SK-N-SH (cell line): Measurements from ENCODE around the gene SCRN2. TPM values are rescaled to one million over a fixed set of nuclear protein-coding genes. Genes with fewer than 3 reads are reported as not detected.

Source experiments
- CTCF ChIA-PET: fragments of 300-600, 350-600 bp; formaldehyde crosslinking; extraction: SDS; loops from one replicate; lab custom pipeline; 2021; lab: Yijun Ruan, JAX
- POLR2A ChIA-PET: fragments of 350-600 bp; sonication (Branson Sonifier 250); formaldehyde crosslinking; extraction: SDS; loops from one replicate; lab custom pipeline; 2020; ENCODE audit warnings: antibody characterized with exemption, inconsistent platforms; lab: Yijun Ruan, JAX
- DNase-seq: peaks from one replicate; pipeline ENCODE4 v3.0.0; 2012
- H2AFZ ChIP-seq: fragments of 200-600 bp; sonication (generic); 2 replicates; pipeline ENCODE4 v1.8.1; 2016; ENCODE audit warnings: antibody characterized with exemption, mild to moderate bottlenecking, low read depth
- H3F3A ChIP-seq: fragments of 200-600 bp; sonication (generic); replicated peaks from 2 replicates; pipeline ENCODE3; 2016; ENCODE audit warnings: antibody characterized with exemption, mild to moderate bottlenecking; ENCODE audit not compliant: insufficient read depth
- H3K27ac ChIP-seq, 2 experiments: fragments of 200-500 bp in 1 of 2; fragments of 200-600 bp in 1 of 2; sonication (Bioruptor generic) in 1 of 2; sonication (generic), shearing (Covaris generic) in 1 of 2; 2 replicates each; pipeline versions ENCODE4 v1.5.1 to v1.6.1; 2014 to 2016; ENCODE audit warnings: low read depth in 2 of 2, inconsistent platforms in 1 of 2, low read length in 1 of 2, mild to moderate bottlenecking in 1 of 2, mixed read lengths in 1 of 2
- H3K27me3 ChIP-seq: fragments of 200-600 bp; sonication (generic), shearing (Covaris generic); 2 replicates; pipeline ENCODE4 v1.6.1; 2016; ENCODE audit warnings: mixed run types; ENCODE audit not compliant: insufficient read depth
- H3K36me3 ChIP-seq, 2 experiments: fragments of 200-500 bp in 1 of 2; fragments of 200-600 bp in 1 of 2; sonication (Bioruptor generic) in 1 of 2; sonication (generic) in 1 of 2; replicated peaks in 1 of 2; 2 replicates each; pipeline versions ENCODE3 to v1.5.1; 2014 to 2016; ENCODE audit warnings: low read length in 1 of 2, mild to moderate bottlenecking in 1 of 2; ENCODE audit not compliant: insufficient read depth in 2 of 2, control insufficient read depth in 1 of 2
- H3K4me1 ChIP-seq, 2 experiments: fragments of 200-500 bp in 1 of 2; fragments of 200-600 bp in 1 of 2; sonication (Bioruptor generic) in 1 of 2; sonication (generic), shearing (Covaris generic) in 1 of 2; 2 replicates each; pipeline versions ENCODE4 v1.5.1 to v1.6.1; 2014 to 2016; ENCODE audit warnings: low read depth in 1 of 2, low read length in 1 of 2, mixed run types in 1 of 2; ENCODE audit not compliant: insufficient read depth in 2 of 2, control insufficient read depth in 1 of 2
- H3K4me2 ChIP-seq: fragments of 200-600 bp; sonication (generic), shearing (Covaris generic); 2 replicates; pipeline ENCODE4 v1.6.1; 2017; ENCODE audit warnings: mixed run types
- H3K4me3 ChIP-seq, 2 experiments: fragments of 200-500 bp in 1 of 2; fragments of 200-600 bp in 1 of 2; sonication (Bioruptor generic) in 1 of 2; sonication (generic), shearing (Covaris generic) in 1 of 2; 2 replicates each; pipeline versions ENCODE4 v1.5.1 to v1.8.1; 2014 to 2016; ENCODE audit warnings: low read depth in 2 of 2, inconsistent platforms in 1 of 2, low read length in 1 of 2, mild to moderate bottlenecking in 1 of 2, mixed read lengths in 1 of 2, moderate library complexity in 1 of 2
- H3K79me2 ChIP-seq: fragments of 200-600 bp; sonication (generic); 2 replicates; pipeline ENCODE4 v1.8.1; 2017; ENCODE audit warnings: mild to moderate bottlenecking; ENCODE audit not compliant: insufficient read depth
- H3K9ac ChIP-seq: fragments of 200-600 bp; sonication (generic); 2 replicates; pipeline ENCODE4 v1.6.1; 2017; ENCODE audit warnings: mixed run types
- H3K9me2 ChIP-seq: fragments of 200-600 bp; sonication (generic); 2 replicates; pipeline ENCODE4 v1.6.1; 2017; ENCODE audit warnings: mixed run types
- H3K9me3 ChIP-seq: fragments of 200-600 bp; sonication (generic); 2 replicates; pipeline ENCODE4 v1.6.1; 2017; ENCODE audit warnings: mixed run types, mild to moderate bottlenecking, moderate library complexity
- H4K20me1 ChIP-seq: fragments of 200-600 bp; sonication (generic); 2 replicates; pipeline ENCODE4 v1.6.1; 2017; ENCODE audit warnings: mild to moderate bottlenecking, mixed run types; ENCODE audit not compliant: insufficient read depth
- CHD2 ChIP-seq: fragments of 150-350 bp; IDR thresholded peaks from 2 replicates; pipeline ENCODE4 v1.6.1; 2018; ENCODE audit warnings: low read length; ENCODE audit not compliant: partially characterized antibody
- ELF1 ChIP-seq: IDR thresholded peaks from 2 replicates; pipeline ENCODE4 v1.4.0; 2012
- EP300 ChIP-seq, 2 experiments: IDR thresholded peaks; 2 replicates each; pipeline versions ENCODE4 v1.4.0 to v1.6.1; 2012; ENCODE audit warnings: borderline replicate concordance in 1 of 2, low read depth in 1 of 2, low read length in 1 of 2
- EZH2phosphoT487 ChIP-seq: fragments of 200-600 bp; sonication (generic); IDR thresholded peaks from 2 replicates; pipeline ENCODE4 v1.6.1; 2017; ENCODE audit warnings: low read depth, mixed run types, mild to moderate bottlenecking, antibody characterized with exemption, moderate library complexity, borderline replicate concordance
- FOSL2 ChIP-seq: IDR thresholded peaks from 2 replicates; pipeline ENCODE4 v1.4.0; 2012; ENCODE audit warnings: low read depth, mild to moderate bottlenecking, moderate library complexity, borderline replicate concordance
- FOXJ3 ChIP-seq: sonication (generic); formaldehyde crosslinking; IDR thresholded peaks from 2 replicates; pipeline ENCODE4 v1.5.1; 2020; ENCODE audit warnings: mild to moderate bottlenecking, missing genetic modification reagents
- GABPA ChIP-seq: IDR thresholded peaks from 2 replicates; pipeline ENCODE4 v1.4.0; 2012; ENCODE audit warnings: low read depth, mild to moderate bottlenecking
- GATA2 ChIP-seq: sonication (generic); formaldehyde crosslinking; IDR thresholded peaks from 2 replicates; pipeline ENCODE4 v1.5.0; 2020; ENCODE audit warnings: mild to moderate bottlenecking, missing genetic modification reagents
- JUND ChIP-seq: IDR thresholded peaks from 2 replicates; pipeline ENCODE4 v1.4.0; 2012
- MXI1 ChIP-seq: IDR thresholded peaks from 2 replicates; pipeline ENCODE4 v1.6.1; 2012; ENCODE audit warnings: mild to moderate bottlenecking, low read depth, low read length, improper control_type of control experiment
- NRF1 ChIP-seq: IDR thresholded peaks from 2 replicates; pipeline ENCODE4 v1.6.1; 2012; ENCODE audit warnings: low read depth, mild to moderate bottlenecking, low read length
- RAD21 ChIP-seq: IDR thresholded peaks from 2 replicates; pipeline ENCODE4 v1.6.1; 2012; ENCODE audit warnings: mild to moderate bottlenecking, low read length
- RXRA ChIP-seq: IDR thresholded peaks from 2 replicates; pipeline ENCODE4 v1.4.0; 2012; ENCODE audit warnings: low read depth, mild to moderate bottlenecking, borderline replicate concordance
- SMC3 ChIP-seq: IDR thresholded peaks from 2 replicates; pipeline ENCODE4 v1.6.1; 2012; ENCODE audit warnings: low read depth, low read length, improper control_type of control experiment
- YY1 ChIP-seq: IDR thresholded peaks from 2 replicates; pipeline ENCODE4 v1.4.0; 2012; ENCODE audit warnings: low read depth, mild to moderate bottlenecking
- WGBS: methylation state at CpG from one replicate; pipeline ENCODE4 v1.1.6; 2017; ENCODE audit warnings: low lambda C conversion rate; 5-methylcytosine and 5-hydroxymethylcytosine counted together
- polyA plus RNA-seq, 3 experiments: library from polyadenylated mRNA; depleted of rRNA; stranded (reverse); fragments of >200 nt; gene quantifications; 2 replicates each; pipeline ENCODE4 v1.2.3, GENCODE V29; 2012
- TF ChIP-seq, protein P1 (sequence below): IDR thresholded peaks from 2 replicates; pipeline ENCODE4 v1.6.1; 2012; ENCODE audit warnings: mild to moderate bottlenecking, low read depth, low read length, moderate library complexity
- TF ChIP-seq, protein P2 (sequence below): IDR thresholded peaks from 2 replicates; pipeline ENCODE4 v1.4.0; 2012; ENCODE audit warnings: low read depth, borderline replicate concordance
- TF ChIP-seq, protein P3 (sequence below): IDR thresholded peaks from 2 replicates; pipeline ENCODE4; 2012
- TF ChIP-seq, protein P4 (sequence below): fragments of 150-350 bp; IDR thresholded peaks from 2 replicates; pipeline ENCODE4 v1.6.1; 2016; ENCODE audit warnings: mild to moderate bottlenecking, low read depth, low read length

Gene SCRN2
- polyA plus RNA-seq, 1 of the 3 experiments (the other 2 are of a cell fraction): 139 TPM

DNA sequence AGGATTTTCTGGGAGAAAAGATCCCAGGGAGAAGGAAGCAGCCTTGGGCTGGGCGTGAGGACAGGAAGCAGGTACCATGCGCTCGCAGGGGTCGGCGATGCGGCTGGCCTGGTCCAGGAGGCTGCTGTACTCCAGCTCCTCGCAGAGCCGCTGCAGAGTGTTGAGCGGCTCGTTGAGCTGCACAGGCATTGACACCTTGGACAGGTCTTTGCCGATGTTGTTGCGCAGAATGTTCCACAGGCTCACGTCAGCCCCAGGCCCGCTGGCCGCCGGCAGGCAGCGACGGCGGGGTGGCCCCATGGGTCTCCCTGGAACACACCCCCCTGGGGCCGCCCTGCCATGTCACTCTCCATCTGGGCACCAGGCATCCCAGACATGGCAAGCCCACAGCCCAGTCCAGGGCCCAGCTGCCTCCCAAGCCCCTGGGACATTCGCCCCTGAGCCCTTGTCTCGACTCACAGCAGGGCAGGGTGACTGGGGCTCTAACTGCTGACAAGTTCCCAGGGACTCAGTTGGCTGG is 27.5 kb downstream of the SCRN2 start:
- no peaks in the 10 kb centered on the region for H3K4me1 ChIP-seq

DNA sequence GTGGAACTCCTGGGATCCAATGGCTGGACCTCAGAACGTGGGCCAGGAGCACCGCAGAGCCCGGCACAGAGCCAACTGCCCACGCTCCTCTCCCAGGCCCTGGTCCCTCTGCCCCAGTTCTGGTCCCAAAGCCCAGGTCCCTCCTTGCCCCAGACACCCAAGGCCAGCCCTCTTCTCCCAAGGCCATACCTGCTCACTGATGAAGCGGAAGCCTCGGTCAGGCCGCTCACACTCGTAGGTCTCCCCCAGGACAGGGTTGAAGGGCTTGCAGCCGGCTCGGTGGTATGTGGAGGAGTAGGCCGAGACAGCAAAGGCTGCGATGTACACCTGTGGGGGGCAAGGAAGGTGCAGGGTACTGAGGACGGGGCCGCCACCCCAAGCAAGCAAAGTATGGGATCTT is 28.0 kb downstream of the SCRN2 start:
- no peaks in the 10 kb centered on the region for H3K9me2 ChIP-seq
- no peak overlapping the region for H3K4me2 ChIP-seq
- TF ChIP-seq, protein P1, sequence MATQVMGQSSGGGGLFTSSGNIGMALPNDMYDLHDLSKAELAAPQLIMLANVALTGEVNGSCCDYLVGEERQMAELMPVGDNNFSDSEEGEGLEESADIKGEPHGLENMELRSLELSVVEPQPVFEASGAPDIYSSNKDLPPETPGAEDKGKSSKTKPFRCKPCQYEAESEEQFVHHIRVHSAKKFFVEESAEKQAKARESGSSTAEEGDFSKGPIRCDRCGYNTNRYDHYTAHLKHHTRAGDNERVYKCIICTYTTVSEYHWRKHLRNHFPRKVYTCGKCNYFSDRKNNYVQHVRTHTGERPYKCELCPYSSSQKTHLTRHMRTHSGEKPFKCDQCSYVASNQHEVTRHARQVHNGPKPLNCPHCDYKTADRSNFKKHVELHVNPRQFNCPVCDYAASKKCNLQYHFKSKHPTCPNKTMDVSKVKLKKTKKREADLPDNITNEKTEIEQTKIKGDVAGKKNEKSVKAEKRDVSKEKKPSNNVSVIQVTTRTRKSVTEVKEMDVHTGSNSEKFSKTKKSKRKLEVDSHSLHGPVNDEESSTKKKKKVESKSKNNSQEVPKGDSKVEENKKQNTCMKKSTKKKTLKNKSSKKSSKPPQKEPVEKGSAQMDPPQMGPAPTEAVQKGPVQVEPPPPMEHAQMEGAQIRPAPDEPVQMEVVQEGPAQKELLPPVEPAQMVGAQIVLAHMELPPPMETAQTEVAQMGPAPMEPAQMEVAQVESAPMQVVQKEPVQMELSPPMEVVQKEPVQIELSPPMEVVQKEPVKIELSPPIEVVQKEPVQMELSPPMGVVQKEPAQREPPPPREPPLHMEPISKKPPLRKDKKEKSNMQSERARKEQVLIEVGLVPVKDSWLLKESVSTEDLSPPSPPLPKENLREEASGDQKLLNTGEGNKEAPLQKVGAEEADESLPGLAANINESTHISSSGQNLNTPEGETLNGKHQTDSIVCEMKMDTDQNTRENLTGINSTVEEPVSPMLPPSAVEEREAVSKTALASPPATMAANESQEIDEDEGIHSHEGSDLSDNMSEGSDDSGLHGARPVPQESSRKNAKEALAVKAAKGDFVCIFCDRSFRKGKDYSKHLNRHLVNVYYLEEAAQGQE: no peak
- no peak for TF ChIP-seq FOSL2
- TF ChIP-seq YY1: no peak
- no peak for TF ChIP-seq RAD21
- TF ChIP-seq GABPA: no peak
- TF ChIP-seq SMC3: no peak
- no peak for TF ChIP-seq RXRA
- no peak for TF ChIP-seq EP300 (IDR thresholded peaks at IDR 0.05; ENCODE audit: borderline replicate concordance in 1 of 2, low read depth in 1 of 2, low read length in 1 of 2)
- TF ChIP-seq NRF1: no peak
- no peak for TF ChIP-seq ELF1
- TF ChIP-seq FOXJ3: no peak
- TF ChIP-seq, protein P2, sequence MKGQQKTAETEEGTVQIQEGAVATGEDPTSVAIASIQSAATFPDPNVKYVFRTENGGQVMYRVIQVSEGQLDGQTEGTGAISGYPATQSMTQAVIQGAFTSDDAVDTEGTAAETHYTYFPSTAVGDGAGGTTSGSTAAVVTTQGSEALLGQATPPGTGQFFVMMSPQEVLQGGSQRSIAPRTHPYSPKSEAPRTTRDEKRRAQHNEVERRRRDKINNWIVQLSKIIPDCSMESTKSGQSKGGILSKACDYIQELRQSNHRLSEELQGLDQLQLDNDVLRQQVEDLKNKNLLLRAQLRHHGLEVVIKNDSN: no peak
- TF ChIP-seq, protein P3, sequence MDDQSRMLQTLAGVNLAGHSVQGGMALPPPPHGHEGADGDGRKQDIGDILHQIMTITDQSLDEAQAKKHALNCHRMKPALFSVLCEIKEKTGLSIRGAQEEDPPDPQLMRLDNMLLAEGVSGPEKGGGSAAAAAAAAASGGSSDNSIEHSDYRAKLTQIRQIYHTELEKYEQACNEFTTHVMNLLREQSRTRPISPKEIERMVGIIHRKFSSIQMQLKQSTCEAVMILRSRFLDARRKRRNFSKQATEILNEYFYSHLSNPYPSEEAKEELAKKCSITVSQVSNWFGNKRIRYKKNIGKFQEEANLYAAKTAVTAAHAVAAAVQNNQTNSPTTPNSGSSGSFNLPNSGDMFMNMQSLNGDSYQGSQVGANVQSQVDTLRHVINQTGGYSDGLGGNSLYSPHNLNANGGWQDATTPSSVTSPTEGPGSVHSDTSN: no peak
- TF ChIP-seq JUND: no peak
- TF ChIP-seq, protein P4, sequence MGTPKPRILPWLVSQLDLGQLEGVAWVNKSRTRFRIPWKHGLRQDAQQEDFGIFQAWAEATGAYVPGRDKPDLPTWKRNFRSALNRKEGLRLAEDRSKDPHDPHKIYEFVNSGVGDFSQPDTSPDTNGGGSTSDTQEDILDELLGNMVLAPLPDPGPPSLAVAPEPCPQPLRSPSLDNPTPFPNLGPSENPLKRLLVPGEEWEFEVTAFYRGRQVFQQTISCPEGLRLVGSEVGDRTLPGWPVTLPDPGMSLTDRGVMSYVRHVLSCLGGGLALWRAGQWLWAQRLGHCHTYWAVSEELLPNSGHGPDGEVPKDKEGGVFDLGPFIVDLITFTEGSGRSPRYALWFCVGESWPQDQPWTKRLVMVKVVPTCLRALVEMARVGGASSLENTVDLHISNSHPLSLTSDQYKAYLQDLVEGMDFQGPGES: no peak
- TF ChIP-seq GATA2 (CRISPR knock-in tag): no peak
- TF ChIP-seq MXI1: no peak
- TF ChIP-seq, all 33 proteins: peak for 0
- H4K20me1 ChIP-seq: 0 out of 2 replicates have a peak, but pooled peaks cover 6% of the 10 kb centered on the region
- 93% methylated on average over 14 of the region's 14 CpGs for WGBS
- peaks cover 11 to 73% of the 10 kb centered on the region in 2 experiments for H3K36me3 ChIP-seq
- ChIA-PET CTCF (no interaction called here), POLR2A (no interaction called here)
- H3K27me3 ChIP-seq: no peaks in the 10 kb centered on the region
- no peaks in the 10 kb centered on the region for H3K9me3 ChIP-seq
- no peak overlapping the region for H2AFZ ChIP-seq
- H3K79me2 ChIP-seq: no peaks in the 10 kb centered on the region
- H3K4me3 ChIP-seq: no peak overlapping the region
- H3F3A ChIP-seq: peaks cover 5% of the 10 kb centered on the region
- H3K27ac ChIP-seq: no peak overlapping the region
- no peaks in the 10 kb centered on the region for H3K4me1 ChIP-seq
- peak; percentile 11 for DNase-seq
- no peak overlapping the region for H3K9ac ChIP-seq

More for the DNA sequence above, 27.5 kb downstream of the SCRN2 start:
- Histone ChIP-seq H3K27me3 (no peaks in the 10 kb centered on the region), H3K4me3 (no peak overlapping the region), H3K79me2 (no peaks in the 10 kb centered on the region), H3K27ac (no peak overlapping the region), H3K9ac (no peak overlapping the region), H3F3A (peaks cover 5% of the 10 kb centered on the region), H4K20me1 (0 out of 2 replicates have a peak, but pooled peaks cover 6% of the 10 kb centered on the region), H3K9me2 (no peaks in the 10 kb centered on the region), H2AFZ (no peak overlapping the region), H3K36me3 (peaks cover 11 to 73% of the 10 kb centered on the region in 2 experiments), H3K4me2 (no peak overlapping the region), H3K9me3 (no peaks in the 10 kb centered on the region)
- TF ChIP-seq EZH2phosphoT487 (no peak), CHD2 (no peak)
- WGBS: 94% methylated on average over 6 of the region's 22 CpGs
- ChIA-PET CTCF (interaction anchor here (1.1 to 1.7 kb wide), 3 partner anchors 11 to 28 kb away, joined by 3 to 12 read pairs (median 5); partner anchors contain the start of gene SCRN2), POLR2A (no interaction called here)
- DNase-seq: no peak
